Gastroesophageal sphincter (tissue), 4 donors: Measurements from ENCODE around the gene NFATC2. TPM values are rescaled to one million over a fixed set of nuclear protein-coding genes. Genes with fewer than 3 reads are reported as not detected.

Source experiments
- ATAC-seq: fragments of 150-250 bp; one replicate; pipeline ENCODE4 v1.9.1; 2016; ENCODE audit warnings: mild to moderate bottlenecking, moderate library complexity
- H3K27ac ChIP-seq, 4 donors: fragments of 200-600 bp; sonication (generic) in 3 of 4; 1 replicate in 3 of 4; 2 replicates in 1 of 4; pipeline ENCODE4 v1.5.1; 2016 to 2019
- H3K27me3 ChIP-seq: fragments of 200-600 bp; sonication (generic); one replicate; pipeline ENCODE4 v1.5.1; 2019
- H3K36me3 ChIP-seq, 2 donors: fragments of 200-600 bp; sonication (generic); one replicate each; pipeline ENCODE4 v1.5.1; 2019; ENCODE audit warnings: control low read depth in 1 of 2
- H3K4me1 ChIP-seq, 3 donors: fragments of 200-600 bp; sonication (generic); 1 replicate in 2 of 3; 2 replicates in 1 of 3; pipeline ENCODE4 v1.5.1; 2016 to 2019; ENCODE audit warnings: control low read depth in 2 of 3
- H3K4me3 ChIP-seq, 2 donors: fragments of 200-600 bp; sonication (generic); one replicate each; pipeline ENCODE4 v1.5.1; 2019; ENCODE audit warnings: mild to moderate bottlenecking in 1 of 2, moderate library complexity in 1 of 2
- H3K9me3 ChIP-seq, 3 donors: fragments of 200-600 bp; sonication (generic); one replicate each; pipeline ENCODE4 v1.5.1; 2017 to 2019; ENCODE audit warnings: control low read depth in 2 of 3
- CTCF ChIP-seq, 4 experiments: fragments of 200-600 bp in 2 of 4; fragments of 450-650 bp in 2 of 4; sonication (generic) in 1 of 4; IDR thresholded peaks; one replicate each; pipeline ENCODE4 v1.5.1; 2017 to 2019; ENCODE audit warnings: antibody characterized with exemption in 4 of 4, mild to moderate bottlenecking in 2 of 4, moderate library complexity in 2 of 4
- EP300 ChIP-seq: sonication (generic); formaldehyde crosslinking; IDR thresholded peaks from one replicate; pipeline ENCODE4 v1.6.1; 2017; ENCODE audit warnings: antibody characterized with exemption, mild to moderate bottlenecking
- POLR2A ChIP-seq, 2 donors: fragments of 450-650 bp; IDR thresholded peaks; one replicate each; pipeline ENCODE4 v1.6.1; 2017; ENCODE audit warnings: antibody characterized with exemption in 2 of 2, mild to moderate bottlenecking in 2 of 2, moderate library complexity in 1 of 2
- POLR2AphosphoS5 ChIP-seq: sonication (generic); formaldehyde crosslinking; IDR thresholded peaks from one replicate; pipeline ENCODE4 v1.6.1; 2017; ENCODE audit warnings: antibody characterized with exemption
- WGBS, 2 donors: methylation state at CpG; one replicate each; pipeline ENCODE4 v1.1.5; 2018; ENCODE audit warnings: low coverage in 1 of 2; 5-methylcytosine and 5-hydroxymethylcytosine counted together
- total RNA-seq, 4 donors: library from RNA; depleted of rRNA; stranded (reverse); fragments of >200 nt; gene quantifications; one replicate each; pipeline ENCODE4 v1.1.0, GENCODE V29; 2016

NFATC2 gene
- total RNA-seq, 4 donors from 2014 or later, result 4.4 to 20.2 (median 9.0) TPM

- TF ChIP-seq EP300, result no peak
- peak in 1 of 4 experiments; percentile 6 for TF ChIP-seq CTCF (IDR thresholded peaks at IDR 0.05)
- H3K36me3 ChIP-seq, result no peaks in the 10 kb centered on the region
- peaks cover 0 to 71% (median 37%) of the 10 kb centered on the region in 3 donors for H3K4me1 ChIP-seq
- 3 to 9% methylated on average over 5 to 9 of the region's 15 CpGs for WGBS, 2 donors
- H3K4me3 ChIP-seq, result peak overlapping the region in 1 of 2 donors; percentile 66
- peak overlapping the region; percentile 62 to 96 (median 92) for H3K27ac ChIP-seq
- peak; percentile 36 for ATAC-seq
- H3K27me3 ChIP-seq, result no peaks in the 10 kb centered on the region
- H3K9me3 ChIP-seq, result no peaks in the 10 kb centered on the region
These were observed 21.2 kb upstream of the NFATC2 start for GRCh38 chr20:51563486-51564332.

- no peaks in the 10 kb centered on the region for H3K36me3 ChIP-seq
- H3K4me3 ChIP-seq, result peak overlapping the region; percentile 46 to 66
- TF ChIP-seq EP300 (no peak), CTCF (IDR thresholded peaks at IDR 0.05) (no peak), POLR2AphosphoS5 (no peak), POLR2A (IDR thresholded peaks at IDR 0.05) (no peak)
- peaks cover 0 to 71% (median 37%) of the 10 kb centered on the region in 3 donors for H3K4me1 ChIP-seq
- peak overlapping the region; percentile 62 to 96 (median 92) for H3K27ac ChIP-seq
- H3K27me3 ChIP-seq, result no peaks in the 10 kb centered on the region
- ATAC-seq, result no peak
- 0 to 3% methylated on average over 3 to 9 of the region's 9 CpGs for WGBS, 2 donors
- H3K9me3 ChIP-seq, result no peaks in the 10 kb centered on the region
These were observed 20.6 kb upstream of the NFATC2 start for GRCh38 chr20:51563174-51563485.

GRCh38 chr20:51562332-51563173, 20.0 kb upstream of the NFATC2 start:
- Histone ChIP-seq H3K4me1 (peaks cover 0 to 71% (median 37%) of the 10 kb centered on the region in 3 donors), H3K4me3 (peak overlapping the region; percentile 46 to 66), H3K9me3 (no peaks in the 10 kb centered on the region), H3K27ac (peak overlapping the region; percentile 62 to 96 (median 92)), H3K36me3 (no peaks in the 10 kb centered on the region), H3K27me3 (no peaks in the 10 kb centered on the region)
- peak; percentile 84 for ATAC-seq
- peak in 1 of 4 experiments; percentile 51 for TF ChIP-seq CTCF (IDR thresholded peaks at IDR 0.05)
- TF ChIP-seq POLR2A (IDR thresholded peaks at IDR 0.05), result peak; percentile 66 to 87
- TF ChIP-seq POLR2AphosphoS5, result peak; percentile 95
- no peak for TF ChIP-seq EP300
- WGBS, 2 donors, result 0% methylated on average over 10 of the region's 76 CpGs; no CpG with 5 or more reads in 1 of the 2 donors

DNA sequence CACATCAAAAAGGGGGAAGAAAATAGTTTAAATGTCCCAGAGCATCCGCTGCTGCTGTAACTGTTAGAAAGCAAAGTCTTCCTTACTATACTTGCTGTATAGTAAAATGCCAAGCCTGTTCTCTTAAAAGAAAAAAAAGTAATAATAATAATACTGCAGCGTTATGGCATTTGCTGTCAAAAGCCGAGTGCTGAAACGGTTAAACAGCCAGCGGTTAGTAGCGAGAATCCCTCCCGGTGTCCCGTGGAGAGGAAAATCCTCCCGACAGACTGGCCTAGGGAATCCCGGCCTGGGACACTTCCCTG, 19.5 kb upstream of the NFATC2 start:
- peak overlapping the region; percentile 62 to 96 (median 92) for H3K27ac ChIP-seq
- peaks cover 0 to 71% (median 37%) of the 10 kb centered on the region in 3 donors for H3K4me1 ChIP-seq
- no peaks in the 10 kb centered on the region for H3K9me3 ChIP-seq
- 0% methylated on average over 3 to 6 of the region's 10 CpGs for WGBS, 2 donors
- H3K27me3 ChIP-seq, result no peaks in the 10 kb centered on the region
- H3K4me3 ChIP-seq, result peak overlapping the region; percentile 46 to 66
- ATAC-seq, result no peak
- no peaks in the 10 kb centered on the region for H3K36me3 ChIP-seq
- no peak for TF ChIP-seq CTCF (IDR thresholded peaks at IDR 0.05)
